Mesothelial cell of epicardium (in vitro differentiated cells): Measurements from ENCODE around the gene STK39. TPM values are rescaled to one million over a fixed set of nuclear protein-coding genes. Genes with fewer than 3 reads are reported as not detected.
"Not testable (repeated sequence)": the region's sequence is repeated elsewhere in the genome, so short reads cannot be mapped to it uniquely, and the experiment has no call there.

Source experiments
- DNase-seq, 2 experiments: peaks; one replicate each; pipeline ENCODE4 v3.0.0; 2021; ENCODE audit warnings: low spot score in 2 of 2; ENCODE audit not compliant: unreplicated experiment in 2 of 2
- H3K27ac Mint-ChIP-seq: 2 replicates; pipeline ENCODE4 v1.8.0; 2021; ENCODE audit warnings: mixed read lengths
- H3K27me3 Mint-ChIP-seq: 2 replicates; pipeline ENCODE4 v1.8.0; 2021; ENCODE audit warnings: low read depth, mixed read lengths
- H3K36me3 Mint-ChIP-seq: 2 replicates; pipeline ENCODE4 v1.8.0; 2021; ENCODE audit warnings: mixed read lengths
- H3K4me1 Mint-ChIP-seq: 2 replicates; pipeline ENCODE4 v1.8.0; 2021; ENCODE audit warnings: mixed read lengths
- H3K4me3 Mint-ChIP-seq: 2 replicates; pipeline ENCODE4 v1.8.0; 2021; ENCODE audit warnings: mild to moderate bottlenecking, moderate library complexity, mixed read lengths
- H3K9me3 Mint-ChIP-seq: 2 replicates; pipeline ENCODE4 v1.8.0; 2021; ENCODE audit warnings: mixed read lengths
- total RNA-seq: library from RNA; stranded (reverse); gene quantifications from 3 replicates; pipeline ENCODE4 v1.2.1, GENCODE V29; 2021
- TF ChIP-seq, protein P1 (sequence below): fragments of 200-600 bp; sonication (generic); IDR thresholded peaks from one replicate; pipeline ENCODE4 v1.5.0; 2021; ENCODE audit warnings: antibody characterized with exemption; ENCODE audit not compliant: unreplicated experiment

Gene STK39
- total RNA-seq, 1 donor from 2014 or later, result 18.7 TPM

DNA sequence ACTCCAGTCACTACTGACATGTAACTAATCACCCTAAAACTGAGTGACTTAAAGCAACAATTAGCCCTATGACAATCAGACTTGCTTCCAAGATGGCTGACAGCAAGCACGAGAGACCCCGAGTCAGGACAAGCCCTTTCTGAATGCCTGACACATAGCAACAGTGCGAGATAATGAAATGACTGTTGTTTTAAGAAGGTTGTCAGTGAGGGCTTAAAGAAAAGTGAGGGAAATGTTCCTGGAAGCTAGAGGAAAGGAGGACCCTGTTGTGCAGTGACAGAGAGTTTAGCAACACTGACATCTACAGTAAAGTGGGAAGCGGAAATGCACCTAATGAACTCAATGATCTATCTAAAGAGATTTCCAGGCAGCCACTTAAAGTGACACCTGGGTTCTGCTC lies 163.1 kb downstream of the STK39 start:
- no peaks in the 10 kb centered on the region for H3K27me3 Mint-ChIP-seq
- peaks cover 24% of the 10 kb centered on the region for H3K36me3 Mint-ChIP-seq
- DNase-seq, result no peak
- no peak overlapping the region for H3K27ac Mint-ChIP-seq
- peaks cover 11% of the 10 kb centered on the region for H3K4me1 Mint-ChIP-seq
- no peak overlapping the region for H3K4me3 Mint-ChIP-seq
- TF ChIP-seq, protein P1, sequence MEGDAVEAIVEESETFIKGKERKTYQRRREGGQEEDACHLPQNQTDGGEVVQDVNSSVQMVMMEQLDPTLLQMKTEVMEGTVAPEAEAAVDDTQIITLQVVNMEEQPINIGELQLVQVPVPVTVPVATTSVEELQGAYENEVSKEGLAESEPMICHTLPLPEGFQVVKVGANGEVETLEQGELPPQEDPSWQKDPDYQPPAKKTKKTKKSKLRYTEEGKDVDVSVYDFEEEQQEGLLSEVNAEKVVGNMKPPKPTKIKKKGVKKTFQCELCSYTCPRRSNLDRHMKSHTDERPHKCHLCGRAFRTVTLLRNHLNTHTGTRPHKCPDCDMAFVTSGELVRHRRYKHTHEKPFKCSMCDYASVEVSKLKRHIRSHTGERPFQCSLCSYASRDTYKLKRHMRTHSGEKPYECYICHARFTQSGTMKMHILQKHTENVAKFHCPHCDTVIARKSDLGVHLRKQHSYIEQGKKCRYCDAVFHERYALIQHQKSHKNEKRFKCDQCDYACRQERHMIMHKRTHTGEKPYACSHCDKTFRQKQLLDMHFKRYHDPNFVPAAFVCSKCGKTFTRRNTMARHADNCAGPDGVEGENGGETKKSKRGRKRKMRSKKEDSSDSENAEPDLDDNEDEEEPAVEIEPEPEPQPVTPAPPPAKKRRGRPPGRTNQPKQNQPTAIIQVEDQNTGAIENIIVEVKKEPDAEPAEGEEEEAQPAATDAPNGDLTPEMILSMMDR, result no peak
- H3K9me3 Mint-ChIP-seq, result peaks cover 16% of the 10 kb centered on the region

DNA sequence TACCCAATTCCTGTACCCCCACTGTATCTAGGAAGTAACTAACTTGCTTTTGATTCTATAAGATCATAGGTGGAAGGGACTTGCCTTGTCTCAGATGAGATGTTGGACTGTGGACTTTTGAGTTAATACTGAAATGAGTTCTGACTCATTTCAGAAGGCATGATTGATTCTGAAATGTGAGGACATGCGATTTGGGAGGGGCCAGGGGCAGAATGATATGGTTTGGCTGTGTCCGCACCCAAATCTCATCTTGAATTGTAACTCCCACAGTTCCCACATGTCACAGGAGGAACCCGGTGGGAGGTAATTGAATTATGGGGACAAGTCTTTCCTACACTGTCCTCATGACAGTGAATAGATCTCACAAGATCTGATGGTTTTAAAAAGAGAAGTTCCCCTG lies 165.9 kb downstream of the STK39 start:
- H3K4me1 Mint-ChIP-seq, result peaks cover 11% of the 10 kb centered on the region
- H3K27me3 Mint-ChIP-seq, H3K4me3 Mint-ChIP-seq, H3K27ac Mint-ChIP-seq, DNase-seq: not testable (repeated sequence)
- peaks cover 13% of the 10 kb centered on the region for H3K9me3 Mint-ChIP-seq
- H3K36me3 Mint-ChIP-seq, result peaks cover 27% of the 10 kb centered on the region

DNA sequence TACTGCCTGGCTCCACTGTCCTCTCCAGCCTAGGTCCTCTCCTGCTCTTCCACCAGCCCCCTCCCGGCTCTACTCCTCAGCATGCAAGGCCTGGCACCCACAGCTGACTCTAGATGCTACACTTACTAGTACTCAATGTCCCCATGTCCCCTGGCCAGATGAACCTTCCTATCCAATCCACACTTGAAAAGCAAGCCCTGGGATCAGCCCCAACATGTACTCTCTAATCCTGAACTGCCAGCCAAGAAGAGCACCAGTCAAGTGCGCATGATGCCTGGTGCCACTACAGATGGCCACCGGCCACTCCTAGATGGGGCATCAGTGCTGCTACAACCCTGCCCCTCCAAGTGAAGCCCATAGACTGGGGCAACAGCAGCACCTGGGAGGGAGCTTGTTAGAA lies 168.2 kb downstream of the STK39 start:
- H3K27ac Mint-ChIP-seq, result no peak overlapping the region
- no peak for DNase-seq
- H3K4me3 Mint-ChIP-seq, result no peak overlapping the region
- peaks cover 33% of the 10 kb centered on the region for H3K36me3 Mint-ChIP-seq
- H3K27me3 Mint-ChIP-seq, result no peaks in the 10 kb centered on the region
- H3K9me3 Mint-ChIP-seq, result peaks cover 13% of the 10 kb centered on the region
- TF ChIP-seq, protein P1, result no peak
- peaks cover 4% of the 10 kb centered on the region for H3K4me1 Mint-ChIP-seq

DNA sequence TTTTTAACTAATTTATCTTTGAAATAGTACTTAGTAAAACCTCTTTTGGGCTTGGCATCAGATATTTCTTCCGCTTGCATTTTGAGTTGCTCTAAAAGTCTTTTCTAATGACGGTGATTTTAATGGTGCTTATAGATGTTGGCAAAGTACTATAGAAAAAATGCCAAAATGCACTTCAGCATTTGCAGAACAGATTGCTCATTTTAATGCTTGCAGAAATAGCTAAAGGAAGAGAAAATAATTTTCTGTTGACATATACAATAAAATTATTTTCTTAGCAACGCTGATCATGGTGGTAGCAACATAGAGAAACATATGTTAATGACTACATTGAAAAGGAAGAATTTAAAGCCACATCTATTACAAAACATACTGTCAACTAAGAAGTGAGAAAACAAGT lies 170.7 kb downstream of the STK39 start:
- H3K4me3 Mint-ChIP-seq, result no peak overlapping the region
- peaks cover 1% of the 10 kb centered on the region for H3K9me3 Mint-ChIP-seq
- H3K27me3 Mint-ChIP-seq, result no peaks in the 10 kb centered on the region
- no peaks in the 10 kb centered on the region for H3K4me1 Mint-ChIP-seq
- peaks cover 25% of the 10 kb centered on the region for H3K36me3 Mint-ChIP-seq
- DNase-seq, result no peak
- no peak overlapping the region for H3K27ac Mint-ChIP-seq
- TF ChIP-seq, protein P1, result no peak

DNA sequence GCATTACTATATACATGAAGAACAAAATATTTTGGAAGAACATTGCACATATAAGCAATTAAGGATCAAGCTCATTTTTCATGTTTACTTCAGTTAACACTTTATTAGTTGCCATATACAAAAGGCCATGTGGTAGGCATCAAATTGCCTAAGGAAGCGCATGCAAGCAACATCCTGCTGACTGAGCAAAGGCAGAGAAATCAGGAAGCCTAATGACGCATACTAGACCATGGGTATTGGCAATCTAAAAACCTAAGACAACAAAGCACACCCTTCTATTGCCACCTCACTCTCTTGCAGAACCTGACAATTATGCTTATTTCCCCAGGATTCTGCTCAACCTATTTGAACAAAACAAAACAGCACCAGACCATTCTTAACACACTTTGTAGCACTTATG lies 171.9 kb downstream of the STK39 start:
- TF ChIP-seq, protein P1, result no peak
- DNase-seq, result no peak
- Mint-ChIP-seq H3K36me3 (peaks cover 23% of the 10 kb centered on the region), H3K4me3 (no peak overlapping the region), H3K4me1 (no peaks in the 10 kb centered on the region), H3K9me3 (no peaks in the 10 kb centered on the region), H3K27ac (no peak overlapping the region), H3K27me3 (no peaks in the 10 kb centered on the region)

DNA sequence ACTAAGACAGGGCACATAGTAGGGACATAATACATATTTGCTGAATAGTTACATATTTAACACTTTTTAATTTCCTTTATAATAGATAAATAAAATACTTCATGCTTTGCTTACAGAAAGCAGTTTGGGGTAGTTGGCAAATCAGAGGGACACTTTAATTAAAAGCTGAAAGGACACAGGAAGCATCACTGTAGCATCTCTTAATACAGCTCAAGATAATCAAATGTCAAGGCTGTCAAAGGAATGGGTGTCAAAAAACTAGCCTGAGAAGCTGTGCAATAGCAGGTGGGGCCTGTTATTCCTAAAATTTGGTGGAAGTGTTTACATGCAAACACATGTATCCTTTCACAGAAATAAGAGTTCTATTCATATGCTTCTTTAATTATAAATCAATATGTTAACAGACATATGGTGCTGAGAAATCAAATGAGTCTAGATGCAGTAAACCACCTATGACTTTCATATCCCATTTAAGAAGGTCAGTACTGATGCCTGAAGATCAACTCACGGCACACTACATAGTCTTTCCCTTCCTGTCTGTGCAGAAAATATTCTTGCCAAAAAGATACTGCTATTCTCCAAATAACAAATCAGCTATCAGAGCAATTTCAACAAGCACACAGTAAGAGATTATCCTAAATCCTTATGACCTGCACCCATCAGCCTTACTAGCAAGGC lies 174.6 kb downstream of the STK39 start:
- no peak for DNase-seq
- TF ChIP-seq, protein P1, result no peak
- H3K27ac Mint-ChIP-seq, result no peak overlapping the region
- H3K36me3 Mint-ChIP-seq, result peaks cover 17% of the 10 kb centered on the region
- no peaks in the 10 kb centered on the region for H3K4me1 Mint-ChIP-seq
- H3K4me3 Mint-ChIP-seq, result no peak overlapping the region
- no peaks in the 10 kb centered on the region for H3K27me3 Mint-ChIP-seq
- H3K9me3 Mint-ChIP-seq, result peaks cover 2% of the 10 kb centered on the region
